IMR-90 (cell line): ENCODE data around the gene SUGP2. TPM values are rescaled to one million over a fixed set of nuclear protein-coding genes. Genes with fewer than 3 reads are reported as not detected.

Experiments
- ATAC-seq: fragments of 200-7000 bp; cut with Tn5 transposase; 2 replicates; pipeline ENCODE4 v1.9.1; 2020; ENCODE audit warnings: low read depth, mild to moderate bottlenecking, moderate library complexity
- BruUV-seq: library from RNA; stranded (reverse); fragments of 400-500 nt; replicated peaks from 2 replicates; lab custom pipeline; 2021; lab: Mats Ljungman, UMichigan
- CTCF ChIA-PET: fragments of 300-600 bp; formaldehyde crosslinking; extraction: SDS; loops from one replicate; lab custom pipeline; 2021; ENCODE audit warnings: antibody characterized with exemption; lab: Yijun Ruan, JAX
- POLR2A ChIA-PET: fragments of 300-600 bp; sonication (Branson Sonifier 250); formaldehyde crosslinking; loops from one replicate; lab custom pipeline; 2022; ENCODE audit warnings: antibody characterized with exemption; ENCODE audit not compliant: unreplicated experiment; lab: Charles Lee
- DNase-seq: peaks from one replicate; pipeline ENCODE4 v3.0.0; 2013
- H2AFZ ChIP-seq: replicated peaks from 2 replicates; pipeline ENCODE3; 2013; ENCODE audit warnings: low read length, mild to moderate bottlenecking; ENCODE audit not compliant: poor library complexity
- H2AK5ac ChIP-seq: 2 replicates; pipeline ENCODE4 v1.6.1; 2013; ENCODE audit warnings: low read depth, low read length, inconsistent platforms
- H2AK9ac ChIP-seq: replicated peaks from 2 replicates; pipeline ENCODE3; 2013; ENCODE audit warnings: mild to moderate bottlenecking, low read depth, low read length, moderate library complexity; ENCODE audit not compliant: poor library complexity
- H2BK120ac ChIP-seq: 2 replicates; pipeline ENCODE4 v1.6.1; 2013; ENCODE audit warnings: low read depth, low read length, inconsistent platforms
- H2BK15ac ChIP-seq: 3 replicates; pipeline ENCODE4 v1.6.1; 2013; ENCODE audit warnings: low read depth, low read length, inconsistent platforms
- H2BK20ac ChIP-seq: 2 replicates; pipeline ENCODE4 v1.6.1; 2013; ENCODE audit warnings: low read depth, mild to moderate bottlenecking, inconsistent platforms, low read length, moderate library complexity
- H2BK5ac ChIP-seq: 2 replicates; pipeline ENCODE4 v1.6.1; 2013; ENCODE audit warnings: mild to moderate bottlenecking, low read depth, low read length, inconsistent platforms; ENCODE audit not compliant: poor library complexity, severe bottlenecking
- H3K14ac ChIP-seq: replicated peaks from 2 replicates; pipeline ENCODE4 v1.6.1; 2013; ENCODE audit warnings: low read depth, low read length, inconsistent platforms
- H3K18ac ChIP-seq: 2 replicates; pipeline ENCODE4 v1.6.1; 2013; ENCODE audit warnings: low read depth, low read length, control low read depth
- H3K23ac ChIP-seq: 2 replicates; pipeline ENCODE4 v1.6.1; 2013; ENCODE audit warnings: low read depth, low read length, inconsistent platforms
- H3K27ac ChIP-seq: 2 replicates; pipeline ENCODE4 v1.5.1; 2013; ENCODE audit warnings: mild to moderate bottlenecking, control low read depth, low read length; ENCODE audit not compliant: insufficient read depth
- H3K27me3 ChIP-seq: 2 replicates; pipeline ENCODE4 v1.6.1; 2013; ENCODE audit warnings: low read length; ENCODE audit not compliant: control insufficient read depth, insufficient read depth
- H3K36me3 ChIP-seq: 2 replicates; pipeline ENCODE4 v1.6.1; 2013; ENCODE audit warnings: low read length, mixed read lengths; ENCODE audit not compliant: control insufficient read depth, insufficient read depth
- H3K4ac ChIP-seq: 2 replicates; pipeline ENCODE4 v1.6.1; 2013; ENCODE audit warnings: low read depth, low read length, inconsistent platforms
- H3K4me1 ChIP-seq: 2 replicates; pipeline ENCODE4 v1.6.1; 2013; ENCODE audit warnings: low read length, mixed read lengths; ENCODE audit not compliant: control insufficient read depth, insufficient read depth
- H3K4me2 ChIP-seq: 2 replicates; pipeline ENCODE4 v1.6.1; 2013; ENCODE audit warnings: low read depth, mild to moderate bottlenecking, control low read depth, low read length, moderate library complexity
- H3K4me3 ChIP-seq: 2 replicates; pipeline ENCODE4 v1.5.1; 2013; ENCODE audit warnings: low read depth, mild to moderate bottlenecking, control low read depth, low read length, moderate library complexity; ENCODE audit not compliant: insufficient read depth
- H3K56ac ChIP-seq: 2 replicates; pipeline ENCODE4 v1.6.1; 2013; ENCODE audit warnings: low read length, inconsistent platforms; ENCODE audit not compliant: insufficient read depth; ENCODE audit errors: extremely low read depth
- H3K79me1 ChIP-seq, 2 experiments: 2 replicates each; pipeline ENCODE4 v1.6.1; 2013; ENCODE audit warnings: low read length in 2 of 2, inconsistent platforms in 1 of 2, low read depth in 1 of 2
- H3K9ac ChIP-seq: 2 replicates; pipeline ENCODE4 v1.6.1; 2013; ENCODE audit warnings: low read depth, low read length, control low read depth
- H3K9me1 ChIP-seq: 2 replicates; pipeline ENCODE4 v1.6.1; 2013; ENCODE audit warnings: low read length, inconsistent platforms; ENCODE audit not compliant: insufficient read depth
- H3K9me3 ChIP-seq: 2 replicates; pipeline ENCODE4 v1.6.1; 2013; ENCODE audit warnings: low read length; ENCODE audit not compliant: control insufficient read depth, insufficient read depth
- H4K20me1 ChIP-seq: 2 replicates; pipeline ENCODE4 v1.6.1; 2013; ENCODE audit warnings: low read length, inconsistent platforms; ENCODE audit not compliant: insufficient read depth
- H4K5ac ChIP-seq: 2 replicates; pipeline ENCODE4 v1.6.1; 2013; ENCODE audit warnings: mild to moderate bottlenecking, low read depth, low read length, control low read depth
- H4K8ac ChIP-seq, 2 experiments: 2 replicates each; pipeline ENCODE4 v1.6.1; 2013; ENCODE audit warnings: low read depth in 2 of 2, low read length in 2 of 2, control low read depth in 1 of 2, inconsistent platforms in 1 of 2
- H4K91ac ChIP-seq: 2 replicates; pipeline ENCODE4 v1.6.1; 2013; ENCODE audit warnings: low read depth, low read length, inconsistent platforms; ENCODE audit not compliant: insufficient read depth
- NFE2L2 ChIP-seq: fragments of 150-350 bp; IDR thresholded peaks from 2 replicates; pipeline ENCODE4 v1.6.1; 2016; ENCODE audit warnings: low read depth, mild to moderate bottlenecking, low read length
- RFX5 ChIP-seq: IDR thresholded peaks from 2 replicates; pipeline ENCODE4 v1.8.0; 2012; ENCODE audit warnings: low read depth, mild to moderate bottlenecking, low read length, moderate library complexity
- WGBS, 2 experiments: methylation state at CpG; one replicate each; pipeline versions ENCODE4 v1.1.5 to v1.1.7; 2013; ENCODE audit warnings: missing lambda C conversion rate in 2 of 2; ENCODE audit not compliant: insufficient read length in 1 of 2; ENCODE audit errors: extremely low coverage in 2 of 2; 5-methylcytosine and 5-hydroxymethylcytosine counted together
- dilution Hi-C: fragments of 300-500 bp; cut with HindIII; formaldehyde crosslinking; loops from one replicate; pipeline ENCODE4 v1.14.3; 2018; ENCODE audit warnings: low sequenced_read_pairs; ENCODE audit not compliant: unreplicated experiment
- in situ Hi-C: fragments of 300-500 bp; cut with MboI; formaldehyde crosslinking; loops from 3 replicates; pipeline ENCODE4 v1.14.3; 2019; ENCODE audit warnings: low sequenced_read_pairs, inconsistent platforms, mixed read lengths
- intact Hi-C: fragments of 100-400 bp; cut with micrococcal nuclease; formaldehyde crosslinking; loops from 2 replicates; pipeline ENCODE4 v1.10.0; 2022
- polyA plus RNA-seq, 3 experiments: library from polyadenylated mRNA; depleted of rRNA; stranded (reverse); fragments of >200 nt; gene quantifications; 2 replicates each; pipeline ENCODE4 v1.2.3, GENCODE V29; 2012; ENCODE audit warnings: low replicate concordance in 1 of 3
- total RNA-seq: library from RNA; depleted of rRNA; stranded (reverse); fragments of >200 nt; gene quantifications from 2 replicates; pipeline ENCODE4 v1.2.3, GENCODE V29; 2012

The SUGP2 gene
- total and polyA plus RNA-seq, 2 of the 4 experiments (the other 2 are of a cell fraction): 25.8 to 69.2 TPM

- no peak overlapping the region for H3K27ac ChIP-seq
- H2BK5ac ChIP-seq: no peak overlapping the region
- intact Hi-C loops (no loop called here), in situ Hi-C loops (no loop called here), dilution Hi-C loops (no loop called here)
- no peak overlapping the region for H2BK120ac ChIP-seq
- H3K4me1 ChIP-seq: no peaks in the 10 kb centered on the region
- no peak for TF ChIP-seq NFE2L2
- TF ChIP-seq RFX5: no peak
- POLR2A ChIA-PET: no interaction called here
- no peaks in the 10 kb centered on the region; the same call in 1 of the 2 replicates for H4K20me1 ChIP-seq
- ATAC-seq (no peak), DNase-seq (no peak)
- CTCF ChIA-PET: interaction anchor here (0.6 to 0.7 kb wide), 2 partner anchors 30 to 225 kb away, joined by 4 read pairs; no protein-coding TSS in a partner anchor
- no peak overlapping the region for H3K23ac ChIP-seq
- no peak overlapping the region for H3K4me2 ChIP-seq
- no peak overlapping the region for H3K4me3 ChIP-seq
- no peak overlapping the region for H2AK9ac ChIP-seq
- H3K9me3 ChIP-seq: no peaks in the 10 kb centered on the region
- H4K8ac ChIP-seq: no peak overlapping the region
- H2BK20ac ChIP-seq: no peak overlapping the region
- no peak overlapping the region for H2BK15ac ChIP-seq
- BruUV-seq: no TSS peak
- H4K5ac ChIP-seq: no peak overlapping the region
- H2AK5ac ChIP-seq: no peak overlapping the region
- H4K91ac ChIP-seq: no peak overlapping the region
- no peak overlapping the region for H3K4ac ChIP-seq
- H3K56ac ChIP-seq: no peak overlapping the region
- H2AFZ ChIP-seq: no peak overlapping the region
- H3K79me1 ChIP-seq: no peaks in the 10 kb centered on the region
- no peak overlapping the region for H3K14ac ChIP-seq
- H3K9ac ChIP-seq: no peak overlapping the region
- peaks cover 6% of the 10 kb centered on the region; the same call in 1 of the 2 replicates for H3K36me3 ChIP-seq
- H3K18ac ChIP-seq: no peak overlapping the region
- 100% methylated on average over 1 of the region's 3 CpGs; no CpG with 5 or more reads in 1 of the 2 experiments for WGBS, 2 experiments
- H3K27me3 ChIP-seq: no peaks in the 10 kb centered on the region
- H3K9me1 ChIP-seq: no peaks in the 10 kb centered on the region
Measured at GRCh38 chr19:18949858-18950257, 83.5 kb downstream of the SUGP2 start.
